GM21576 (cell line): ENCODE results near the gene TRIM16.
"Not testable (repeated sequence)": the region's sequence is repeated elsewhere in the genome, so short reads cannot be mapped to it uniquely, and the experiment has no call there.

Source experiments
- ATAC-seq: cut with Tn5 transposase; IDR thresholded peaks from one replicate; pipeline ENCODE4 v1.9.1; 2021; ENCODE audit warnings: mild to moderate bottlenecking, moderate library complexity; ENCODE audit not compliant: unreplicated experiment

Gene TRIM16

DNA sequence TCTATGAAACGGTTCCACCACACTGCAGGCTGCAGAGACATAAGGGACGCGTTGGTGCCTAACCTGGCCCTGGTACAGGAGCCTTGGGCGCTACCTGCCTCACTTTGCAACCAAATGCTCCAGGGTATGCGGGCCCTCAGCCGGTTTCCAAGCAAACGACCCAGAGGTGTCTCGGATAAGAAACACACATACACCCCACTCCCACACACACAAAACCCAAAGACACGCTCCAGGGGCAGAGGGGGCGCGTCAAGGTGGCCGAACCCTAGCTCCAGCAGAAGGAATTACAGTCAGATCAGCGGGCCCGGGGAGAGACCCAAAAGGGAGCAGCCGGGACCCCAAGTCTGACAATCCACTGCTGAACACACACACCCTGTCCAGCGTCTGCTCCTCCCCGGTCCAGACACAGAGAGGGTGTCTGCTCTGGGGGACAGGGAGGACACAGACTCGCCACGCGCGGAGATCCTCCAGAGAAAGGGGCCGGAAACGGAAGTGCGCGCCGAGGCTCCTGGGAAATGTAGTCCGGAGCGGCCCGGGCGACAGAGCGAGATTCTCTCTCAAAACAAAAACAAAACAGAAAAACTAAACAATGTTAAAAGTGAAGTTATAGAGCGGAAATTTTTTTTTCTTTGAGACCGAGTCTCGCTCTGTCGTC is at the start of gene TRIM16:
TSS of gene TRIM16 (minus strand) at position 488 of the 655 bp plus-strand sequence. CDS start 32,702 bp downstream, outside the sequence.
- ATAC-seq: peak; percentile 83

DNA sequence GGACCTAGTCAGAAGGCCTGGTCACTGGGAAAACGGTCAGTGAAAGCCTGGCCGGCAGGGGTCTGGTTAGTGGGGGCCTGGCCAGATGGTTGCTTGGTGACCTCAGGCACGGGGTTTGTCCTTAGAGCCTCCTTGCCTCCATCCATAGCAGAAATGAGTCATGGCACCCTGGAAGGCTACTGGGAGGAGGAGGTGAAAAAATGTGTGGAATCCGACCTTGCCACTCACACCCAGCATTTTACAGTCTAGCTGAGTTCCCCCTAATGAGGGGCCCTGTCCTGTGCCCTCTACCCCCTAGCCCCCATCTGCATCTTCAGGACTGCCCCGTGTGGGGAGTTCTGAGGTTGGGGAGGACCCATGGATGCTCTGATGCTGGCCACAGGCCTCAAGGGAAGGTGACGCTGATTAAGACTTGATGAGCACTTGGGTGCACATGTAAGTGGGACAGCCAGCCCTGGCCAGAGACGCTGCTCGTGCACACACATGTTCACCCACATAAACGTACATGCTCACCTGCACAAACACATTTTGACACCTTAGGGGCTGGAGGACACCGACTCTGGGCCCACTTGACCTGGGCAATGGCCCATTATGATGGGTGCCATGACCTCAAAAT is 49.2 kb upstream of the TRIM16 start:
- ATAC-seq: not testable (repeated sequence)

- not testable (repeated sequence) for ATAC-seq
Observed at GRCh38 chr17:15731900-15732299, 47.8 kb upstream of the TRIM16 start, which contains the start of gene TBC1D26. Gene TBC1D26 (plus strand): TSS chr17:15732283. CDS start chr17:15735349, 3,066 bp downstream.

DNA sequence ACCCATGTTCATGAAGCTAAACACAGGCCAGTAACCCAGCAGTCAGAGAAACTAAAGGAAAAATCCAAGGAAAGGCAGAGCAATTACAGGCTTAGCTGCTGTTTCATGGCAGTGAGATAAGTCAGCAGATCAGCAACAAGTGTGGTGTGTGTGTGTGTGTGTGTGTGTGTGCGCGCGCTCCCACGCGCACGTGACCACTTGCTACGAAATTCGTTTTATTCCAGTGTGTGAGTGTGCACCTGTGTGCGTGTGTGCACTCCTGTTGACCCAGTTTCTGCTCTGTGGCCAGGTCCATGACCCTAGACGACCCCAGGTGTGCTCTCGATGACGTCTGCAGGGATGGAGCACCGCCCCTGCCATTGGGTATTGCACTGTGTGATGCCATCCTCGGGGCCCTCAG is 46.4 kb upstream of the TRIM16 start:
- not testable (repeated sequence) for ATAC-seq

- not testable (repeated sequence) for ATAC-seq
Observed at GRCh38 chr17:15716601-15717563, 32.8 kb upstream of the TRIM16 start.

- ATAC-seq: not testable (repeated sequence)
Observed at GRCh38 chr17:15708879-15709278, 24.8 kb upstream of the TRIM16 start.

DNA sequence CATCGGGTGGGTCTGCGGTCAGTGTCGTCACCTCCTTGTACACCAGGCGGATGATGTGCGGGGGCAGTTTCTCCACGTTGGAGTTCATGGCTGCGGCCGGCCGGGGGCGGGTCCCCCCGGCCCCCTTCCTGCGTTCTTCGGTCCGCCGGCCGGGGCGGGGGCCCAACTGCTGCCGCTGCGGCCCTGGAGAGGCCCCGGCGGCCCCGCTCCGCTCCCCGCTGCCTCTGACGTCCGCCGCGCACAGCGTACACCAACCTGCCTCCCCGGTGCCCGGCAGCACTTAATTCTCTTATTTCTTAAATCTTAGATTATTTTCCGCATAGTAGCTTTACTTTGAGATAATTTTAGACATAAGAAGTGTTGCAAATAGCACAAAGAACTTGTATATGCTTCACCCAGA is 20.7 kb upstream of the TRIM16 start:
- ATAC-seq: not testable (repeated sequence)

DNA sequence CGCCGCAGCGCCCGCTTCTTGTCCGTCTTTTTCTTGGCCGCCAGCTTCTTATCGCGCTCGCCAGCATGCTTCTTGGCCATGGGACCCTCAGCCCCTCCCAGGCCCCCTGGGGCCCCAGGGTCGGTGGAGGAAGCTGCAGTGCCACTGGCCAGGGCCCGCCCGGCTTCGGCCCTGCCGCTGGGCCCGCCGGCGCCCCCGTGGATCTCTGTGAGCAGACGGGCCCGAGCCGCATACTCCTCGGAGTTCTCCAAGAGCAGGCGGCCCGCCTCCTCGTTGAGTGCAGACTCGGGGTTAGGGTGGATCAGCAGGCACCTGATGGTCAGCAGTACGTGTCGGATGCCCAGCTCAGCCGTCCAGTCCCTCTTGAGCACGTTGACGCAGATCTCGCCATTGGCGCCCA is 20.1 kb upstream of the TRIM16 start:
- ATAC-seq: not testable (repeated sequence)

- ATAC-seq: not testable (repeated sequence)
Observed at GRCh38 chr17:15699937-15700336, 15.8 kb upstream of the TRIM16 start.

- ATAC-seq: peak; percentile 99
Observed at GRCh38 chr17:15699413-15699924, 15.4 kb upstream of the TRIM16 start, which contains the start of gene ZNF286A. Gene ZNF286A (plus strand): TSS chr17:15699752. CDS start chr17:15700330, 578 bp downstream.

- ATAC-seq: not testable (repeated sequence)
Observed at GRCh38 chr17:15698967-15699366, 14.9 kb upstream of the TRIM16 start.

DNA sequence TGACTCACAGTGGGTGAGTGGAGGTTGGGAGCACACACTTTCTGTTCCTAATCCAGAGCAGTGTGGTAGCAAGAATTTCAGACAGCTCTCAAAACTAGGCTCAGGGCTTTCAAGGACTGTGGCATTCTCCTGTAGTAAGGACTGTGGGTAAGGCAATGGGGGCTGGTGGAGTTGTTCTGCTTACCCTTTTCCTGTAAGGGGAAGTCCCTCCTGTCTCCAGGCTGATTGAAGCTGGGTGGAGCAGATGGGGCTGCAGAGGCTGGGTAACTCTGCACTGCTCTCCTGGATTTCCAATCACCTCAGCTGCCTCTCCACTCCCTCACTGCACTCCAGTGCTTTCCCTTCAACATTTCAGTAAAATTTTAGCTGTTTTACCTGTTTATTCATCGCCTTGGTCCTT is 3.4 kb upstream of the TRIM16 start:
- ATAC-seq: not testable (repeated sequence)

- ATAC-seq: not testable (repeated sequence)
Observed at GRCh38 chr17:15683135-15683534, 976 bp downstream of the TRIM16 start.

DNA sequence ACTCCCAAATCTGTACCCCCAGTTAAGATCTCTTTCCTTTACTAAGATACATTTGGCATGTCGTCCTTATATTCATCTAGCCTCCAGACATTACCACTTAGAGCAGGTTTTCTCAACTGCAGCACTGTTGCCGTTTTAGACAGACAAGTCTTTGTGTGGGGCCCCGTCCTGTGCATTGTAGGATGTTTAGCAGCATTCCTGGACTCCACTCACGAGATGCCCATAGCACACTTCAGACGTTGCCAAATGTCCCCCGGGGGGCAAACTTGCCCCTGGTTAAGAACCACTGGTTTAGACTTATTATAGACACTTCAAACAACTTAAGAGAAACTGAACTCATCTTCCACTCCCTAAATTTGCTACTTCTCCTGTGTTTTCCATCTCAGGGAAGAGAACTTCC is 8.1 kb downstream of the TRIM16 start:
- not testable (repeated sequence) for ATAC-seq

DNA sequence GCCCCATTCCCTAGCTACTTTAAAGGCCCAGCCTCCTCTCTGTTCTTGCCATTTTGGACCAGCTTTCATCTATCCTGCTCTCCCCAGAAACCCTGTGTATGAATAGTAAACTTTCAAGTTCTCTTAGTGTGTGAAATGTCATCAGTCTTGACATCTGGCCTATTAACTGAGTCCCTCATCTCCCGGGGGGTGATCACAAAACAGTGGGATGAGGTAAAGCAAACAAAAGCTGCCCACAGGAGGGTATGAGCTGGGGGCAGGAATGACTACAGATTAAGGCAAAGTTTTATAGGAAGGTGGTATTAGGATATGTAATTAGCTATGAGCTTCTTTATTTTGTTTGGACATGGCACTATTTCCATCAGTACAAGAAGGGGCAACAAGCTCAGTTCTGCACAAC is 9.5 kb downstream of the TRIM16 start:
- ATAC-seq: not testable (repeated sequence)

DNA sequence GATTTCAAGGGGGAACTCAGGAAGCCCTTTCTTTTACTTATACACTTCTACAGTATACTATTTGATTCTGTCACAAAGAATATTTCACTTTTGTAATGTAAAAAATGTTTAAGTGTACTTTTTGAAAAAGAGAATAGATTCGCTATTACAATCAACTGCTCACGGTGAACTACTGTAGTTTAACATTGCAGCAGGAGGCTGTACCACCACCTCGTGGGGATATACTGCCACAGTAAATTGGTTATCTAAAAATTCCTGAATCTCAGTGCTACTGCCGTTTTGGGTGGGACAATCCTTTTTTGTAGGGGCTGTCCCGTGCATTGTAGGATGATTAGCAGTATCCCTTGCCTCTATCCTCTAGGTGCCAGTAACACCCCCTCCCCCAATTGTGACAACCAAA is 14.6 kb downstream of the TRIM16 start:
- not testable (repeated sequence) for ATAC-seq

GRCh38 chr17:15663691-15664090 is 20.4 kb downstream of the TRIM16 start:
- ATAC-seq: no peak

- ATAC-seq: no peak
Observed at GRCh38 chr17:15663176-15663575, 20.9 kb downstream of the TRIM16 start.

DNA sequence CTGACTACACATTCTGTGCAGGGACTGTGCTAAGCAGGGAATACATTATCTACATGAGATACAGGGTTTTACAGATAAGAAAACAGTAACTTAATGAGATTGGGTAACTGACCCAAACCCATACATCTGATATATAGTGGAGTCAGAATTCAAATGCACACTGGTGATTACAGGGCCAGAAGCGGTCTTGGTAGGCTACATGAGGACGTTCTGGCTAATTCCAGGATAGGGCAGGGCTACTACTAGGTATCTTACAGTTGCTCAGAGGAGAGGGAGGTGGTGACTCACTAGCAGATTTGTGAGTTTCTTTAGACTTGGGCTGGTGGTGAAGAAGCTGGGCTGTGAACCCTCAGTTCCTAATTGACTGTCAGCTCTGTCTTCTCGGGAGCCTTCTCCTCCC is 21.4 kb downstream of the TRIM16 start:
- no peak for ATAC-seq

DNA sequence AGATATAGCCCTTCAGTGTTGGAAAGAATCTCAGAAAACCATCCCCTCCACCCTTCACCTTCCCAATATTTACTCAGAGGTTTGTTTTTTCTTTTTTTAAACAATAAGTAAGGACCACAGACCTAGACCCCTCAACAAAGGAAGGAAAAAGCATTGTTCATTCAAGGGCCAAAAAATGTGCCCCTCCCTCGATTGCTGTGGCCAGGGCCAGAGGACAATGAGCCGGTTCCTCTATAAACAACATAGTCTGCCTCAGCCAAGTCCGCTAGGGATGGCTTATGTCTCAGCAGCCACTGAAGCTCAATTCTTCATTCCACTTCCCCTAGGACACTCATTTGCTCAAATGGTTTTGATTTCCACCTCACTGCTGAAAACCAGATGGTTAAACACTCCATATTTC is 24.0 kb downstream of the TRIM16 start:
- ATAC-seq: no peak

DNA sequence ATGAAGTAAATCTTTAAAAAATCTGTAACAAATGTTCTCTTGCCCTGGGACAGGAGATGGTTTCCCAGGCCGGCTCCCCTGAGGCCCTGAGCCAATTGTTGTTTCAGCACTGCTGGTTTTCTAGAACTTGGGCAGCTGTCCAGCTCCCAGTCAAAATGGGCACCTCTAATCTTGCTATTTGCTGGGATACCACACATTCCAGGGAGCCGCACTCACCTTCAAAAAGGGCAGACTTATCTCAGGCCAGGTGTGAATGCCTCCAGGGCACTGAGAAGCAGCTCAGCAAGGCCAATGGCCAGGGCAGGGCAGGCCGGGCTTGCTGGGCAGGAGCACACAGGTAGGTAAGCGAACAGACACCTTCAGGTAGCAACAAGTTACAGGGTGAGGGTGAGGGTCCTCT is 24.4 kb downstream of the TRIM16 start:
- no peak for ATAC-seq
